ENCODE results near the gene APC.
A peak's percentile ranks its signal among the peaks of the same experiment; 100 is the strongest.

The APC gene

GRCh38 chr5:112720576-112720975 is 17.1 kb upstream of the APC start:
- Histone ChIP-seq H3K36me3 (ENCODE audit: control insufficient read depth, insufficient read depth, low read length) (no peaks in the 10 kb centered on the region), H3K9me3 (ENCODE audit: control insufficient read depth, low read length) (no peaks in the 10 kb centered on the region), H3K4me1 (ENCODE audit: control insufficient read depth, insufficient read depth, low read length) (peaks cover 3% of the 10 kb centered on the region), H3K4me3 (ENCODE audit: low read length) (no peak overlapping the region), H3K9ac (ENCODE audit: low read length) (no peak overlapping the region), H3K27me3 (ENCODE audit: control insufficient read depth, insufficient read depth, low read length) (no peaks in the 10 kb centered on the region)

GRCh38 chr5:112724901-112725300 is 12.8 kb upstream of the APC start:
- H3K4me1 ChIP-seq (ENCODE audit: control insufficient read depth, insufficient read depth, low read length), result no peaks in the 10 kb centered on the region
- H3K9me3 ChIP-seq (ENCODE audit: control insufficient read depth, low read length), result no peaks in the 10 kb centered on the region
- H3K36me3 ChIP-seq (ENCODE audit: control insufficient read depth, insufficient read depth, low read length), result no peaks in the 10 kb centered on the region
- no peak overlapping the region for H3K9ac ChIP-seq (ENCODE audit: low read length)
- H3K4me3 ChIP-seq (ENCODE audit: low read length), result no peak overlapping the region
- no peaks in the 10 kb centered on the region for H3K27me3 ChIP-seq (ENCODE audit: control insufficient read depth, insufficient read depth, low read length)

DNA sequence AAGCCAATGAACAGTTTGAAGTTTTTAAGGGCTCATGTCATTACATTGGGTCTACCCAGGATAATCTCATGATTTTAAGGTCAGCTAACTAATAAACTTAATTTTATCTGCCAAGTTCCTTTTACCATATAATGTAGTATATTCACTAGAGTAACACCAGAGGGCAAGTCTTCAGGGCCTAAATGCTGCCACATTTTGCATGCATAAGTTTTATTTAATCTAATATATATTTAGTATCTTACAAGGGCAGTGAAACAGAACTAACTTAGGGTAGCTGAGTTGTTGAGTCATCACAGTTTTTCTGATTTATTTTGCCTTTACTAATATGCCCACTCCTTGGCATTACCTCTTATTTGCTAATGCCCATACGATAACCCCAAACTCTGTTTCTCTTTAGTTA is 8.1 kb upstream of the APC start:
- no peak overlapping the region for H3K9ac ChIP-seq (ENCODE audit: low read length)
- H3K9me3 ChIP-seq (ENCODE audit: control insufficient read depth, low read length), result no peaks in the 10 kb centered on the region
- no peaks in the 10 kb centered on the region for H3K4me1 ChIP-seq (ENCODE audit: control insufficient read depth, insufficient read depth, low read length)
- no peak overlapping the region for H3K4me3 ChIP-seq (ENCODE audit: low read length)
- H3K36me3 ChIP-seq (ENCODE audit: control insufficient read depth, insufficient read depth, low read length), result no peaks in the 10 kb centered on the region
- H3K27me3 ChIP-seq (ENCODE audit: control insufficient read depth, insufficient read depth, low read length), result no peaks in the 10 kb centered on the region

GRCh38 chr5:112732131-112732530 is 5.6 kb upstream of the APC start:
- H3K9me3 ChIP-seq (ENCODE audit: control insufficient read depth, low read length), result no peaks in the 10 kb centered on the region
- H3K9ac ChIP-seq (ENCODE audit: low read length), result no peak overlapping the region
- no peaks in the 10 kb centered on the region for H3K27me3 ChIP-seq (ENCODE audit: control insufficient read depth, insufficient read depth, low read length)
- H3K4me3 ChIP-seq (ENCODE audit: low read length), result no peak overlapping the region
- H3K4me1 ChIP-seq (ENCODE audit: control insufficient read depth, insufficient read depth, low read length), result no peaks in the 10 kb centered on the region
- H3K36me3 ChIP-seq (ENCODE audit: control insufficient read depth, insufficient read depth, low read length), result no peaks in the 10 kb centered on the region

- Histone ChIP-seq H3K4me1 (ENCODE audit: control insufficient read depth, insufficient read depth, low read length) (no peaks in the 10 kb centered on the region), H3K27me3 (ENCODE audit: control insufficient read depth, insufficient read depth, low read length) (no peaks in the 10 kb centered on the region), H3K36me3 (ENCODE audit: control insufficient read depth, insufficient read depth, low read length) (no peaks in the 10 kb centered on the region), H3K9ac (ENCODE audit: low read length) (no peak overlapping the region), H3K9me3 (ENCODE audit: control insufficient read depth, low read length) (no peaks in the 10 kb centered on the region), H3K4me3 (ENCODE audit: low read length) (no peak overlapping the region)
Observed at GRCh38 chr5:112733586-112733985, 4.1 kb upstream of the APC start.

DNA sequence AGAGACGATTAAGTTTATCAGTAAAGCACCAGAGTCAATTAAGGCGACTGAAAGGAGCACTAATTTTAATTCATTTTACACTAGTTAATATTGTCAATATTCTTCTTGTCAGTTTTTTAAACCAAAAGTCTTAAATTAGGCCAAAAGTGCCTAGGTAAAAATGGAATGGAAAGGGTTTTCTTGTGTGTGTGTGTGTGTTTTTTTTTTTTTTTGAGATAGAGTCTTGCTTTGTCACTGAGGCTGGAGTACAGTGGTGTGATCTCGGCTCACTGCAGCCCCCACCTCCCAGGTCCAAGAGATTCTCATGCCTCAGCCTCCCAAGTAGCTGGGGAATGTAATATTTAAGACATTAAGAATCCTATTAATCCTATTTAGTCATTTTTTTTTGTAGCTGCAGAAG is 3.1 kb upstream of the APC start:
- H3K27me3 ChIP-seq (ENCODE audit: control insufficient read depth, insufficient read depth, low read length), result no peaks in the 10 kb centered on the region
- no peaks in the 10 kb centered on the region for H3K4me1 ChIP-seq (ENCODE audit: control insufficient read depth, insufficient read depth, low read length)
- H3K9ac ChIP-seq (ENCODE audit: low read length), result no peak overlapping the region

GRCh38 chr5:112735702-112736101 is 2.0 kb upstream of the APC start:
- no peak overlapping the region for H3K4me3 ChIP-seq (ENCODE audit: low read length)
- H3K9me3 ChIP-seq (ENCODE audit: control insufficient read depth, low read length), result no peaks in the 10 kb centered on the region
- H3K36me3 ChIP-seq (ENCODE audit: control insufficient read depth, insufficient read depth, low read length), result no peaks in the 10 kb centered on the region
- no peak overlapping the region for H3K9ac ChIP-seq (ENCODE audit: low read length)
- no peaks in the 10 kb centered on the region for H3K4me1 ChIP-seq (ENCODE audit: control insufficient read depth, insufficient read depth, low read length)
- H3K27me3 ChIP-seq (ENCODE audit: control insufficient read depth, insufficient read depth, low read length), result no peaks in the 10 kb centered on the region

More for the DNA sequence above, 3.1 kb upstream of the APC start:
- no peak overlapping the region for H3K4me3 ChIP-seq (ENCODE audit: low read length)
- H3K9me3 ChIP-seq (ENCODE audit: control insufficient read depth, low read length), result no peaks in the 10 kb centered on the region
- no peaks in the 10 kb centered on the region for H3K36me3 ChIP-seq (ENCODE audit: control insufficient read depth, insufficient read depth, low read length)

DNA sequence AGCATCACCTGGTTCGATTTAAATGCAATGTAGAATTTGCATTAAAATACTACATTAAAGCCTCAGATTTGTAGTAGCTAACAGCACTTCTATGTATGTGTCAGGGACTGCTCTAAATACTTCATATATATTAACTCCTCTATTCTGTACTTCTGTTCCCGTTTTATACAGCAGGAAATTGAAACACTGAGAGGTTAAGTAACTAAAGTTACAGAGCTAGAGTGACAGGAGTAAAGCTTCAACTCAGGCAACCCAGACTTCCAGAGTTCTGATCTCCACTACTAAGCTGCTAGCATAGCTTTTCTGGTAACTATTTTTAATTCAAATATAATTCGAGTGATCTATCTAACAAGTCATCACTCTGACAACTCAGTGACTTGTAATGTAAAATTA is 619 bp upstream of the APC start:
- Histone ChIP-seq H3K4me1 (ENCODE audit: control insufficient read depth, insufficient read depth, low read length) (no peaks in the 10 kb centered on the region), H3K27me3 (ENCODE audit: control insufficient read depth, insufficient read depth, low read length) (no peaks in the 10 kb centered on the region), H3K9ac (ENCODE audit: low read length) (no peak overlapping the region), H3K36me3 (ENCODE audit: control insufficient read depth, insufficient read depth, low read length) (no peaks in the 10 kb centered on the region), H3K4me3 (ENCODE audit: low read length) (peak overlapping the region; percentile 26), H3K9me3 (ENCODE audit: control insufficient read depth, low read length) (no peaks in the 10 kb centered on the region)

DNA sequence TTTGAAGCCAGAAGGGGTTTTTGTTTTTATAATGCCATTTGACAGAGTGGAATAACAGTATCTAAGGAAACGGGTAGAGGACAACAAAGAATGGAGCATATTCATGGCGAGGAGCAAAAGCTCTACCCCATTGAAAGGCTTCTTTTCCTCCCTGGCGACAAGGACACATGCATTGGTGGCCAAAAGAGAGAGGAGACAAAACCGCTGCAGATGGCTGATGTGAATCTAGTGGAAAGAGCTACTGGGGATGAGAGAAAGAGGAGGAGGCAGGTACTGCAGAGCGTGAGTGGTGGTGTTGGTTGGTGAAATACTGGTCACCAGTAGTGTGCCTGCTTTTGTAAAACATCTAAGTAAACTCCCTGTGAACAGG is 491 bp downstream of the APC start:
- Histone ChIP-seq H3K4me1 (ENCODE audit: control insufficient read depth, insufficient read depth, low read length) (no peaks in the 10 kb centered on the region), H3K27me3 (ENCODE audit: control insufficient read depth, insufficient read depth, low read length) (no peaks in the 10 kb centered on the region), H3K36me3 (ENCODE audit: control insufficient read depth, insufficient read depth, low read length) (no peaks in the 10 kb centered on the region), H3K9ac (ENCODE audit: low read length) (no peak overlapping the region), H3K4me3 (ENCODE audit: low read length) (no peak overlapping the region), H3K9me3 (ENCODE audit: control insufficient read depth, low read length) (no peaks in the 10 kb centered on the region)

- no peak overlapping the region for H3K4me3 ChIP-seq (ENCODE audit: low read length)
- H3K27me3 ChIP-seq (ENCODE audit: control insufficient read depth, insufficient read depth, low read length), result no peaks in the 10 kb centered on the region
- H3K9me3 ChIP-seq (ENCODE audit: control insufficient read depth, low read length), result no peaks in the 10 kb centered on the region
- H3K9ac ChIP-seq (ENCODE audit: low read length), result no peak overlapping the region
- H3K36me3 ChIP-seq (ENCODE audit: control insufficient read depth, insufficient read depth, low read length), result no peaks in the 10 kb centered on the region
- no peaks in the 10 kb centered on the region for H3K4me1 ChIP-seq (ENCODE audit: control insufficient read depth, insufficient read depth, low read length)
Observed at GRCh38 chr5:112742424-112742823, 4.7 kb downstream of the APC start.

DNA sequence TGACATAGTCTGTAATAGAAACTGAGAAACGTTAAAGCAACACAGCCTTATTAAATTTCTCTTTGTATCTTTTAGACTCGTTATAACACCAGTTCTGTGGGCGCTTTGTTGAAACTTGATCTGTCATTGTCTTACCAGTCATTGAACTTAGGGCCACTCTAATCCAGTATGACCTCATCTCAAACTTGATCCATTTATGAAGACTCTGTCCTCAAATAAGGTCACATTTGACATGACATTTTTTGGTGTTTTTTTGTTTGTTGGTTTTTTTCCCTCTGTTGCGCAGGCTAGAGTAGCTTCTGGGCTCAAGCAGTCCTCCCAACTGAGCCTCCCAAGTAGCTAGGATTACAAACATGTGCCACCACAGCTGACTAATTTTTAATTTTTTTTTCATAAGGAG is 5.9 kb downstream of the APC start:
- Histone ChIP-seq H3K36me3 (ENCODE audit: control insufficient read depth, insufficient read depth, low read length) (no peaks in the 10 kb centered on the region), H3K9ac (ENCODE audit: low read length) (no peak overlapping the region)

DNA sequence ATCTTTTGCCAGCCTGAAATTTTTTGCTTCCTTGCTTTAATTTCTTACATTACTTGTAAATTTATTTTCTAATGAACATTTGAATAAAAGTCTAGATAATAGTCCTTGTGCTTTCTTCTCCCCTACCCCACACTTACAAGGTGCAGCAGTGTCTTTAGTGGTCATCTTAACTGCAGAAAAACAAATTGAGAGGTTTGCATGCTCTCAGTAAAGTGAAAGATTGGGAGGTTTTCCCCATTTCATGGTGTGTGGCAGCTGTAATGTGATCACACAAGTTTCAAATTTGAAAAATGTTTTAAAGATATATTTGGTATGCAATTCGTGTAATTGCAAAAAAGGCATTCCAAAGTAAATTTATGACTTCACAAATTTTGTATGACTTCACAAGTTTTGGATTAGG is 14.7 kb downstream of the APC start:
- Histone ChIP-seq H3K36me3 (ENCODE audit: control insufficient read depth, insufficient read depth, low read length) (no peaks in the 10 kb centered on the region), H3K4me1 (ENCODE audit: control insufficient read depth, insufficient read depth, low read length) (peaks cover 3% of the 10 kb centered on the region), H3K27me3 (ENCODE audit: control insufficient read depth, insufficient read depth, low read length) (peaks cover 7% of the 10 kb centered on the region), H3K9me3 (ENCODE audit: control insufficient read depth, low read length) (no peaks in the 10 kb centered on the region), H3K9ac (ENCODE audit: low read length) (no peak overlapping the region), H3K4me3 (ENCODE audit: low read length) (no peak overlapping the region)

More for the DNA sequence above, 5.9 kb downstream of the APC start:
- Histone ChIP-seq H3K4me3 (ENCODE audit: low read length) (no peak overlapping the region), H3K4me1 (ENCODE audit: control insufficient read depth, insufficient read depth, low read length) (no peaks in the 10 kb centered on the region), H3K27me3 (ENCODE audit: control insufficient read depth, insufficient read depth, low read length) (peaks cover 7% of the 10 kb centered on the region), H3K9me3 (ENCODE audit: control insufficient read depth, low read length) (no peaks in the 10 kb centered on the region)

DNA sequence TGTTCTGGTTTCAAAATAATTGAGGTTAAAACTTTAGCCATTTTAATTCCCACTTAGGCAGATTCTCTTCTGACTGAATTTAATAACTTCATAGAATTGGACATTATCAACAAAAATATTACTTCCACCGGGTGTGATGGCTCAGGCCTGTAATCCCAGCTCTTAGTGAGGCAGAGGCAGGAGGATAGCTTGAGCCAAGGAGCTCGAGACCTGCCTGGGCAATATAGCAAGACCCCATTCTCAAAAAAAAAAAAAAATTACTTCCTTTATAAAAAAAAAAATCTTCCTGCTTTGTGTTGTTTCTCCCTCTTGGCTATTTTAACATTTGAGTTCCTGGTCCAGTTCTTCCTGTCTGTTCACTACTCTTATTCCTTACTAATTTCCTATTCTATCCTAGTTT is 18.0 kb downstream of the APC start:
- H3K4me1 ChIP-seq (ENCODE audit: control insufficient read depth, insufficient read depth, low read length), result no peaks in the 10 kb centered on the region
- H3K27me3 ChIP-seq (ENCODE audit: control insufficient read depth, insufficient read depth, low read length), result no peaks in the 10 kb centered on the region
- no peaks in the 10 kb centered on the region for H3K9me3 ChIP-seq (ENCODE audit: control insufficient read depth, low read length)
- H3K4me3 ChIP-seq (ENCODE audit: low read length), result no peak overlapping the region
- H3K9ac ChIP-seq (ENCODE audit: low read length), result no peak overlapping the region
- H3K36me3 ChIP-seq (ENCODE audit: control insufficient read depth, insufficient read depth, low read length), result no peaks in the 10 kb centered on the region
